Measurements from ENCODE around the gene C4orf50. TPM values are rescaled to one million over a fixed set of nuclear protein-coding genes. Genes with fewer than 3 reads are reported as not detected.

The C4orf50 gene
- total and polyA plus RNA-seq, 2 of the 8 experiments (the other 6 are each of a cell fraction or from before 2014, with no cell fraction given) = 0.08 to 0.22 TPM

MicroRNA genes within 50 kb of the gene (microRNA counts, 767-probe panel; counts per million panel counts)
- 879 counts per million, percentile 95 among the panel's probes with 10 or more counts for microRNA hsa-miR-378d

Small RNA genes lying within 50 kb of the gene (microRNA-seq; reads per million reads assigned to microRNA genes)
- 0 reads per million in 2 experiments for gene MIR378D1 (ENCODE audit: borderline microRNAs expressed in 2 of 2, borderline number of aligned reads in 2 of 2, borderline replicate concordance in 1 of 2)

Small RNA genes lying within 50 kb of the gene (small RNA-seq; reads per million reads assigned to genes)
- gene MIR378D1 (ENCODE audit: insufficient read depth) = not detected

Other genes with a start within 250 kb of the C4orf50 start
- gene CRMP1, start 125.3 kb downstream of the C4orf50 start, total RNA-seq (2021; fragmentation: NEBNext Ultra II Directional; extraction: Animal tissue kit (Norgen Biotek cat#: 25700)) = 117 and 120 TPM in 2 replicates
- gene CRMP1, start 125.3 kb downstream of the C4orf50 start, polyA plus RNA-seq (2011; rRNA removed) = 131 and 137 TPM in 2 replicates
- gene JAKMIP1, start 182.1 kb upstream of the C4orf50 start, total RNA-seq (2021; fragmentation: NEBNext Ultra II Directional; extraction: Animal tissue kit (Norgen Biotek cat#: 25700)) = 3.9 and 4.4 TPM in 2 replicates
- 2.5 and 2.7 TPM in 2 replicates for gene JAKMIP1, start 182.1 kb upstream of the C4orf50 start, polyA plus RNA-seq (2011; rRNA removed)

Data from H1 (cell line).